PC-3 (cell line): ENCODE measurements around the gene SMYD3.

Experiments
- EZH2 ChIP-seq: fragments of 300-600 bp; sonication (generic); IDR thresholded peaks from one replicate; pipeline ENCODE4 v1.6.1; 2017; ENCODE audit warnings: antibody characterized with exemption, mild to moderate bottlenecking, low read length; ENCODE audit not compliant: unreplicated experiment
- TF ChIP-seq, protein P1 (sequence below): fragments of 300-600 bp; sonication (generic); conservative IDR thresholded peaks from 2 replicates; pipeline ENCODE4 v1.5.1; 2017; ENCODE audit warnings: antibody characterized with exemption, low read depth, mild to moderate bottlenecking, low read length

DNA sequence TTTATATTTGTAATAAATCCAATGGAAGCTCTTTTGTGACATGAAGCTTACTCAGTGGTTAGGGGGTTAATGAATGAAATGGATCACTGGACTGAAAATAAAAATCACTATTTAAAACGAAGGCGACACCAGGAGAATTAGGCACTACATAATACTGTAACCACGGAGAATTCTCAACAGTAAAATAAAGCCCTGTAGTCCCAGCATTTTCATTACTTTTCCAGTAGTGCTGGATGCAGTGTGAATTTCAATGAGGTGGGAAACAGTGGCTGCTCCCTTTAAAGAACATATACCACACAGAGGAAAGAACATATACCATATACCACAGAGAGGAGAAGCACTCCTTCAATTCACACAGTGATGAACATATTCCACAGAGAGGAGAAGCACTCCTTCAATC is 275.0 kb downstream of the SMYD3 start:
- TF ChIP-seq, protein P1, sequence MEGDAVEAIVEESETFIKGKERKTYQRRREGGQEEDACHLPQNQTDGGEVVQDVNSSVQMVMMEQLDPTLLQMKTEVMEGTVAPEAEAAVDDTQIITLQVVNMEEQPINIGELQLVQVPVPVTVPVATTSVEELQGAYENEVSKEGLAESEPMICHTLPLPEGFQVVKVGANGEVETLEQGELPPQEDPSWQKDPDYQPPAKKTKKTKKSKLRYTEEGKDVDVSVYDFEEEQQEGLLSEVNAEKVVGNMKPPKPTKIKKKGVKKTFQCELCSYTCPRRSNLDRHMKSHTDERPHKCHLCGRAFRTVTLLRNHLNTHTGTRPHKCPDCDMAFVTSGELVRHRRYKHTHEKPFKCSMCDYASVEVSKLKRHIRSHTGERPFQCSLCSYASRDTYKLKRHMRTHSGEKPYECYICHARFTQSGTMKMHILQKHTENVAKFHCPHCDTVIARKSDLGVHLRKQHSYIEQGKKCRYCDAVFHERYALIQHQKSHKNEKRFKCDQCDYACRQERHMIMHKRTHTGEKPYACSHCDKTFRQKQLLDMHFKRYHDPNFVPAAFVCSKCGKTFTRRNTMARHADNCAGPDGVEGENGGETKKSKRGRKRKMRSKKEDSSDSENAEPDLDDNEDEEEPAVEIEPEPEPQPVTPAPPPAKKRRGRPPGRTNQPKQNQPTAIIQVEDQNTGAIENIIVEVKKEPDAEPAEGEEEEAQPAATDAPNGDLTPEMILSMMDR: no peak
- no peak for TF ChIP-seq EZH2
